Thymus (tissue), 11 donors: Measurements from ENCODE around the gene LRRC8B. TPM values are rescaled to one million over a fixed set of nuclear protein-coding genes. Genes with fewer than 3 reads are reported as not detected.

Experiments
- DNase-seq, 9 donors: peaks; one replicate each; pipeline ENCODE4 v3.0.0-alpha.2; 2013; ENCODE audit warnings: low spot score in 9 of 9, low read depth in 6 of 9, missing footprints in 1 of 9
- H3K27ac ChIP-seq, 2 donors: one replicate each; pipeline ENCODE4 v1.5.1; 2013; ENCODE audit warnings: control low read depth in 1 of 2, low read depth in 1 of 2, low read length in 1 of 2, mild to moderate bottlenecking in 1 of 2, moderate library complexity in 1 of 2
- H3K27me3 ChIP-seq, 2 donors: one replicate each; pipeline ENCODE4 v1.5.1; 2013; ENCODE audit warnings: low read length in 1 of 2; ENCODE audit not compliant: control insufficient read depth in 2 of 2, insufficient read depth in 1 of 2
- H3K36me3 ChIP-seq, 2 donors: one replicate each; pipeline ENCODE4 v1.5.1; 2013; ENCODE audit warnings: low read length in 1 of 2, mild to moderate bottlenecking in 1 of 2, moderate library complexity in 1 of 2; ENCODE audit not compliant: control insufficient read depth in 2 of 2, insufficient read depth in 2 of 2
- H3K4me1 ChIP-seq, 2 donors: one replicate each; pipeline ENCODE4 v1.5.1; 2013; ENCODE audit warnings: low read length in 2 of 2; ENCODE audit not compliant: control insufficient read depth in 2 of 2, insufficient read depth in 2 of 2
- H3K4me3 ChIP-seq, 2 donors: one replicate each; pipeline ENCODE4 v1.5.1; 2013; ENCODE audit warnings: low read length in 2 of 2, control low read depth in 1 of 2, mild to moderate bottlenecking in 1 of 2
- H3K9me3 ChIP-seq, 2 donors: one replicate each; pipeline ENCODE4 v1.5.1; 2013; ENCODE audit warnings: low read length in 1 of 2, mild to moderate bottlenecking in 1 of 2; ENCODE audit not compliant: control insufficient read depth in 2 of 2, insufficient read depth in 1 of 2
- WGBS: extraction: QIAGEN DNeasy Blood & Tissue Kit; methylation state at CpG from one replicate; pipeline ENCODE4 v1.1.7; 2013; 5-methylcytosine and 5-hydroxymethylcytosine counted together
- polyA plus RNA-seq: library from polyadenylated mRNA; stranded (reverse); fragments of 200-250 nt; gene quantifications from one replicate; pipeline ENCODE4 v1.2.3, GENCODE V29; 2013
- total RNA-seq: library from RNA; stranded (reverse); fragments of 120-200 nt; gene quantifications from one replicate; pipeline ENCODE4 v1.2.4, GENCODE V29; 2013
- donor health status: healthy.

LRRC8B gene
- total and polyA plus RNA-seq, 2 donors, result 3.5 to 4.7 TPM

GRCh38 chr1:89529196-89529595 lies 4.6 kb downstream of the LRRC8B start:
- Histone ChIP-seq H3K27me3 (no peaks in the 10 kb centered on the region), H3K9me3 (peaks cover 0 to 2% of the 10 kb centered on the region in 2 donors), H3K4me1 (peaks cover 0 to 9% of the 10 kb centered on the region in 2 donors), H3K36me3 (no peaks in the 10 kb centered on the region), H3K27ac (no peak overlapping the region), H3K4me3 (no peak overlapping the region)
- WGBS, result 88% methylated on average over 2 of the region's 2 CpGs
- no peak for DNase-seq

- Histone ChIP-seq H3K27ac (no peak overlapping the region), H3K36me3 (no peaks in the 10 kb centered on the region), H3K4me3 (no peak overlapping the region), H3K4me1 (no peaks in the 10 kb centered on the region), H3K27me3 (no peaks in the 10 kb centered on the region), H3K9me3 (no peaks in the 10 kb centered on the region)
- 85% methylated on average over 8 of the region's 8 CpGs for WGBS
- no peak for DNase-seq
Observed at GRCh38 chr1:89530444-89531089, 5.9 kb downstream of the LRRC8B start.

GRCh38 chr1:89531480-89532139 lies 7.0 kb downstream of the LRRC8B start:
- H3K27me3 ChIP-seq, result no peaks in the 10 kb centered on the region
- H3K9me3 ChIP-seq, result no peaks in the 10 kb centered on the region
- no peaks in the 10 kb centered on the region for H3K4me1 ChIP-seq
- H3K36me3 ChIP-seq, result no peaks in the 10 kb centered on the region
- DNase-seq, result no peak
- H3K27ac ChIP-seq, result no peak overlapping the region
- WGBS, result 96% methylated on average over 3 of the region's 3 CpGs
- H3K4me3 ChIP-seq, result no peak overlapping the region

GRCh38 chr1:89532228-89532627 lies 7.6 kb downstream of the LRRC8B start:
- 98% methylated on average over 4 of the region's 4 CpGs for WGBS

GRCh38 chr1:89532866-89533265 lies 8.2 kb downstream of the LRRC8B start:
- Histone ChIP-seq H3K36me3 (no peaks in the 10 kb centered on the region), H3K27ac (no peak overlapping the region), H3K4me3 (no peak overlapping the region), H3K9me3 (no peaks in the 10 kb centered on the region), H3K27me3 (no peaks in the 10 kb centered on the region), H3K4me1 (no peaks in the 10 kb centered on the region)
- 96% methylated on average over 1 of the region's 1 CpG for WGBS
- DNase-seq, result no peak

More at GRCh38 chr1:89532228-89532627, 7.6 kb downstream of the LRRC8B start:
- H3K4me3 ChIP-seq, result no peak overlapping the region
- no peak overlapping the region for H3K27ac ChIP-seq
- no peak for DNase-seq
- no peaks in the 10 kb centered on the region for H3K27me3 ChIP-seq
- no peaks in the 10 kb centered on the region for H3K4me1 ChIP-seq
- H3K36me3 ChIP-seq, result no peaks in the 10 kb centered on the region
- H3K9me3 ChIP-seq, result no peaks in the 10 kb centered on the region

- WGBS, result 100% methylated on average over 2 of the region's 2 CpGs
- H3K27ac ChIP-seq, result no peak overlapping the region
- H3K27me3 ChIP-seq, result no peaks in the 10 kb centered on the region
- DNase-seq, result no peak
- no peaks in the 10 kb centered on the region for H3K36me3 ChIP-seq
- H3K4me1 ChIP-seq, result no peaks in the 10 kb centered on the region
- no peak overlapping the region for H3K4me3 ChIP-seq
- H3K9me3 ChIP-seq, result no peaks in the 10 kb centered on the region
Observed at GRCh38 chr1:89535537-89535936, 10.9 kb downstream of the LRRC8B start.

- WGBS, result 95% methylated on average over 5 of the region's 5 CpGs
- no peak for DNase-seq
- Histone ChIP-seq H3K27me3 (no peaks in the 10 kb centered on the region), H3K36me3 (no peaks in the 10 kb centered on the region), H3K9me3 (no peaks in the 10 kb centered on the region), H3K4me3 (no peak overlapping the region), H3K4me1 (no peaks in the 10 kb centered on the region), H3K27ac (no peak overlapping the region)
Observed at GRCh38 chr1:89536555-89537341, 12.1 kb downstream of the LRRC8B start.

- Histone ChIP-seq H3K27me3 (no peaks in the 10 kb centered on the region), H3K27ac (no peak overlapping the region), H3K9me3 (no peaks in the 10 kb centered on the region), H3K4me1 (no peaks in the 10 kb centered on the region), H3K4me3 (no peak overlapping the region), H3K36me3 (no peaks in the 10 kb centered on the region)
- 20% methylated on average over 2 of the region's 2 CpGs for WGBS
- no peak for DNase-seq
Observed at GRCh38 chr1:89538361-89538760, 13.7 kb downstream of the LRRC8B start.

- 98% methylated on average over 3 of the region's 3 CpGs for WGBS
- H3K4me3 ChIP-seq, result no peak overlapping the region
- no peaks in the 10 kb centered on the region for H3K9me3 ChIP-seq
- no peaks in the 10 kb centered on the region for H3K4me1 ChIP-seq
- H3K27me3 ChIP-seq, result no peaks in the 10 kb centered on the region
- H3K27ac ChIP-seq, result no peak overlapping the region
- H3K36me3 ChIP-seq, result no peaks in the 10 kb centered on the region
- no peak for DNase-seq
Observed at GRCh38 chr1:89539128-89539527, 14.5 kb downstream of the LRRC8B start.
